NCI-H510A (cell line): ENCODE measurements around the gene RBP3.
A peak's percentile ranks its signal among the peaks of the same experiment; 100 is the strongest.

Experiments
- DNase-seq: peaks from one replicate; lab custom pipeline; 2025; lab: John Stamatoyannopoulos, UW

RBP3 gene

DNA sequence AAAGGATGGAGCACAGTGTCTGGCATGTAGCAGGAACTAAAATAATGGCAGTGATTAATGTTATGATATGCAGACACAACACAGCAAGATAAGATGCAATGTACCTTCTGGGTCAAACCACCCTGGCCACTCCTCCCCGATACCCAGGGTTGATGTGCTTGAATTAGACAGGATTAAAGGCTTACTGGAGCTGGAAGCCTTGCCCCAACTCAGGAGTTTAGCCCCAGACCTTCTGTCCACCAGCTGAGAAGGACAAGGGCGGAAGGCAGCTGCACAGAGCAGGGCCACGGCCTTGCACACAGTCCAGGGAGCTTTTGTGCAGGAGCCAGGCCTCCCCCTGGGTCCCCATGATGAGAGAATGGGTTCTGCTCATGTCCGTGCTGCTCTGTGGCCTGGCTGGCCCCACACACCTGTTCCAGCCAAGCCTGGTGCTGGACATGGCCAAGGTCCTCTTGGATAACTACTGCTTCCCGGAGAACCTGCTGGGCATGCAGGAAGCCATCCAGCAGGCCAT lies at the start of gene RBP3:
Gene RBP3, plus strand, starts transcription at position 226 of the 514 bp plus-strand sequence. Its CDS starts 122 bp downstream, at position 348.
- DNase-seq: no peak

DNA sequence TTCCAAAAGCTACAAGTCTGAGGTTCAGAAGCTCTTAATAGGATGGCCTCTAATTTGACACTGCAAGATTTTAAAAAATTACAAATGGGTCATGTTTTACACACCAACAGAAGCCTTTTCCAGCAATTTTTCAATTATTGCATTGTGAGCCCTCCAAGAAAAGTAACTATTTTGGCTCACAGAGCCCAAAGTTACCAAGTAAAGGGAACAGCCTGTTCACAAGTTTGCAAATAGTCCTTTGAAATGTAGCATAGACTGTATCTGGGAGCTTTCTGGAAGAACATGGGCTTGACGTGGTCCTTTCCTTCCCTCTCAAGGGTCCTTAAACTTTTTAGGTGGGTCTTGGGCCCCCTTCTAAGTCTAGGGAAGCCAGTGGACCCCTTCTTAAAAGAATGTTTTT lies 49.4 kb upstream of the RBP3 start:
- no peak for DNase-seq

DNA sequence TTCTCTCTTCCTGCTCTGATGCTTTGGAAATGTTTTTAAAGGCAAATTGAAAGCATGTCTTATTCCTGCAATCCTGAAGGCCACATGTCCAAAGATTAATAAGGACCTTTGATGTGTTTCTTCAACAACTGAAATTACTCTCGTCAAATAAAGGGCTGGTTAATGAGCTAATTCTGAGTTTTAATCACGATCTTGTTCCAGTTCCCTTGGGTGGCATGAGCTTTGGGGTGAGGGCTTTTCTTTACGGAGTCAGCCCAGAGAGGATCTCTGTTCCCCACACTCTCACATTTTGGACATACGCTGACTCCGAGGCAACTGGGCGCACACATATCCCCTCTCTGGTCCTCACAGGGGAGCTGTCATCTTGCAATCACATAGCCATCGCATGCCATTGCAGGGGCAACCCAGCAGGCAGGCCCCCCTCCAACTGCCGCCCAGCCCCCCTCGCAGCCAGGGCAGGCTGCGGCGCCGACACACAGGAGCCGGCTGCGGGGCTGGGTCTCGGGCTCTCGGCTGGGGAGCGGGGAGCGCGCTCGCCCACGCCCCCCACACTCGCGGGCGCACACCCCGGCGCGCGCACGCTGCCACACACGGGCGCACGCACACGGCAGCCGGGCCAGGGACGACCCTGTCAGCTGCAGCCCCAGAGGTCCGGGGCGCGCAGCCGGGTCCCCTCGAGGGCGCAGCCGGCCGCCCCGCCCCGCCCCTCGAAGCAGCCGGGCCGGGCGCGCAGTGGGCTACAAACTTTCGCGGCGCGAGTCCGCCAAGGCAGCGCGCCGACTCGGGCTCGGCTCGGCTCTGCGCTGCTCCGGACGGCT lies 48.3 kb upstream of the RBP3 start, which contains the start of gene GDF10:
Gene GDF10, plus strand, starts transcription at position 587 of the 818 bp plus-strand sequence. CDS start 455 bp downstream, outside the sequence.
- DNase-seq: no peak

DNA sequence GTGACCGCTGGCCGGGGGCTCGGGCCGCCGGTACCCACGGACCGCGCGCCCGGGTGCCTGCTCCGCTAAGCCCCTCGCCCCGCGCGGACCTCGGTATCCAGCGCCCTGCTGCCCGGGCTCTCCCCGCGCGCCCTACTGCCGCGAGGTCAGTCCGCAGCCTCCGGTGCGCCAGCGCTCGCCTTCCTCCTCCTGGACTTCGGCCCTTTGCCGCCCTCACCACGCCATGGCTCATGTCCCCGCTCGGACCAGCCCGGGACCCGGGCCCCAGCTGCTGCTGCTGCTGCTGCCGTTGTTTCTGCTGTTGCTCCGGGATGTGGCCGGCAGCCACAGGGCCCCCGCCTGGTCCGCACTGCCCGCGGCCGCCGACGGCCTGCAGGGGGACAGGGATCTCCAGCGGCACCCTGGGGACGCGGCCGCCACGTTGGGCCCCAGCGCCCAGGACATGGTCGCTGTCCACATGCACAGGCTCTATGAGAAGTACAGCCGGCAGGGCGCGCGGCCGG lies 47.7 kb upstream of the RBP3 start:
- DNase-seq: no peak

DNA sequence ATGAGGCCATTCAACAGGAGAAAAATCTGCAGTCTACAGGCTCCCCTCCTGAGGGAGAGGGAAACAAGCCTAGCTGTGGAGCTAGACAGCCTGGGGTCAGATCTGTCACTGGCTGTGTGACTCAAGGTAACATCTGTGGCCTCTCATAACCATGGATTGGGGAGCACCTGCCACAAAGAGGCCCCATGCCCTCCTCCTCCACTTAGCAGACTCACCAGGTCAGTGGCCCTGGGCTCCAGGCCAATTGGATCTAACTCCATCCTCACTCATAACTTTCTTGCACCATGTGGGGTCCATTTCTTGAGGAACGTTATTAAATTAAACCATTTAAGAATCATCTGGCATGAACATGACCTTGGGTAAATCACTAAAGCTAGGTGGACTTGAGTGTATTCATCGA lies 46.3 kb upstream of the RBP3 start:
- DNase-seq: no peak

DNA sequence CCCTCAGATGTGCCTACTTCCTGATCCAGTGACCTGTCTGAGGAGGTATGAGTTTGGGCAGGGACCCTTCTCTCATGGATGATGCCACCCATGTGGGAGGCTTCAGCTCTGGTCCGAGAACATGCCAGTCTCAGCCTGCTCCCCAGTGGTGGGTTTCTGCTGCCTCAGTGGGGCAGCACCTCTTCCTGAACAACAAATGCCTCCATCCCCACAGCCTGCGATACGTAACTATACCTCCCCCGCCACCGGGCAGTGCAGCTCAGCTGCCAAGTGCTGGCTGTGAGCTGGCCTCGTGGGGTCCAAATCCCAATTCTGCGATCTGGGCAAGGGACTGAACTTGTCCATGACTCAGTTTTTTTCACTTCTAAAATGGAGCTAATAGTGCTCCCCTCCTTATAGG lies 45.1 kb upstream of the RBP3 start:
- no peak for DNase-seq

DNA sequence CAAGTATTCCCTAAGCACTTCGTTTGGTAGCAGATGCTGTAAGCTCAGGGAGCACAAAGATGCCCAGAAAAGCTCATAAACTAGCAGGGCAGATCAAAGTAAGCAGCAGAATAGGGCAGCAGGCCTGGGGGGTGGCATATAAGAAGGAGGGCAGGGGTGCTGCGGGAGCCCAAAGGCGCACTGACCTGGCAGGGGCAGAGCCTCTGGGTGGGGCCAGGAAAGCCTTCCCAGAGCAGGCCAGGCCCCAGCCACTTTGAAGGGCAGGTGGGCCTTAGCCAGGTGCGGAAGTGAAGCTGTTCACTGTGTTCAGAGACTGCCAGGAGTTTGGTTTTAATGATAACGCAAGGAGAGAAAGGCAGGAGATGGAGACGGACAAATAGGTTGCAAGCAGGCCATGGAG lies 44.3 kb upstream of the RBP3 start:
- no peak for DNase-seq

DNA sequence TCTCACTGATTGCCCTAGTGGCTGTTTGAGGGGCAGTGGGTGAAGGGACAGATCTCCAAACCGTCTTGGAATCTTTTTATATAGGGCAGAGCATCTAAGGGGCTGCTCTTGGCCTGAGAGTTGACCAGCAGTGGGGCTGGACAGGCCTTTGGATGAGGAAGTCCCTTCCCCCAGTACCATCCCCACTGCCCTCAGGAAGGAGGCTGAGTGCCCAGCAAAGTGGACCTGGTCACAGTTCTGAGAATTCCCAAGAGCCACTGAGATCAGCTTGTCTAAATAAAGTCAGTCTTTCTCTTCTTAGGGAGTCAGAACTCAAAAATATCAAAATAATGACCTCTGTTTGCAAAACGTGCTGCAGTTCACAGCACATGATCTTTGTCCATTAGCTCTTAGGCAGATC lies 42.6 kb upstream of the RBP3 start:
- DNase-seq: no peak

DNA sequence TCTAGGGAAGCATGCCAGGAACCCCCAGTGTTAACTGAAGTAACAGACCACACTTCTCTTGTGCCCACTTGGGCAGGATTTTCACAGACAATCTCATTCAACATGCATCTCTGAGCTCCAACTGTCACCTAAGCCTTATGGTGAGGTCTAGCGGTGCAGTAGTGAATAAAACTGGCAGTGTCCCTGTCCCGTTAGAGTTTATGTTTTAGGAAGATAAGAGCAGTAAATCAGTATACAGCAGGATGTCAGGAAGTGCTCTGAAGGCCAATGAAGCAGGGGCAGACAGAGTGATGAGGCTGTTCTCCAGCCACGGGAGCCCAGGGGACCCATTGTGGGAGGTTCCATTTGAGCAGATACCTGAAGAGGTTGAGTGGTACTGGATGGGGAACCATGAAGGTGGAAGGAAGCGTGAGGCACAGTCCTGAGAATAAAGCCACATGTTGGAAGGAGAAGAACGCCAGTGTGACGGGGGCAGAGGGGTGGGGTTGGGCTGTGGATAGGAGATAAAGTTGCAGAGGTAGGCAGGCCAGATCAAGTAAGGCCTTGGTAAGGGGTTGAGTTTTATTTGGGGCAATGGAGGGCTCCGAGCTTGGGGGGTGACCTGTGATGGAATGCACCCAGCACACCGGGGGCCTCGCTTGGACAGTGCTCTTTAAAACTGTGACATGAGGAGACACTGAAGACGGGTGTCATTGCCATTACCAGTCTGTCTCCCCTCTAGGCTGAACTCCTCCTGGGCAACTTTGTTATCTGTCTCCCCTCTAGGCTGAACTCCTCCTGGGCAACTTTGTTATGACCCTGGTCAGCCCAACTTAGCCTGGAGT lies 41.6 kb upstream of the RBP3 start:
- no peak for DNase-seq

DNA sequence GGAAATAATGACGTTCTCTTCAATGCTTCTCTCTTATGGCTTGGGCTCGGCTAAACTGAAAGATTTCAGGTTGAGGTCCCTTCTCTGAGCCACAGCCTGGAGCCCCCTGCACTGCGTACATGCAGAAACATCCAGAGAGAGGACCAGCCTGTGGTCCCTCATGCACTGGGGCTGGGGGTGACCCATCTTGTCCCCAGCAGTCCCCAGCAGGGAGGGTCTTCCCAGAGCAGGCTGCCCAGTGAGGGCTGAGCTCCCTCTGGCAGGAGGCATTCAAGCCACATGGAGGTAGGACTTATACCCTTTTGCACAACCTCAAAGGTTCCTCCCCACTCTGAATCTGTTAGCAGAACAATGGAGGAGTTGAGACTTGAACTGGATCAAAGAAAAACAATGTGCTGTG lies 40.8 kb upstream of the RBP3 start:
- no peak for DNase-seq

DNA sequence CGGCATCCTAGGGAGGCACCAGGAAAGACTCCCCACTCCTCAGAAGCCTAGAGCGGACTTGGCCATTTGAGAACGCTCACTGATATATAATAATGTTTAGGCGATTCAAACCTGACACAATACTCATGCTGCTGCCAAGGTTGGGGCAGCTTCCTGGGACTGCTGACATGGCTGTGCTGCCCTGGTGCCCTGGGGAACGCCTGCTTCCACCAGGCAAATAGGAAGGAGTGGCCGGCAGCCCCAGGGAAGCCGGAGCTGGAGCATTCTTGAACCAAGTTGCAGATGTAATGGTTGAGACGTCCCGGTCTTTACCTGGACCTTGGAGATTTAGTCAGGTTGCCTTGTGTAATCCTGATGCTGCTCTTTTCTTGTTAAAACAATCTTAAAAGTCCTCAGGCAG lies 39.4 kb upstream of the RBP3 start:
- no peak for DNase-seq

DNA sequence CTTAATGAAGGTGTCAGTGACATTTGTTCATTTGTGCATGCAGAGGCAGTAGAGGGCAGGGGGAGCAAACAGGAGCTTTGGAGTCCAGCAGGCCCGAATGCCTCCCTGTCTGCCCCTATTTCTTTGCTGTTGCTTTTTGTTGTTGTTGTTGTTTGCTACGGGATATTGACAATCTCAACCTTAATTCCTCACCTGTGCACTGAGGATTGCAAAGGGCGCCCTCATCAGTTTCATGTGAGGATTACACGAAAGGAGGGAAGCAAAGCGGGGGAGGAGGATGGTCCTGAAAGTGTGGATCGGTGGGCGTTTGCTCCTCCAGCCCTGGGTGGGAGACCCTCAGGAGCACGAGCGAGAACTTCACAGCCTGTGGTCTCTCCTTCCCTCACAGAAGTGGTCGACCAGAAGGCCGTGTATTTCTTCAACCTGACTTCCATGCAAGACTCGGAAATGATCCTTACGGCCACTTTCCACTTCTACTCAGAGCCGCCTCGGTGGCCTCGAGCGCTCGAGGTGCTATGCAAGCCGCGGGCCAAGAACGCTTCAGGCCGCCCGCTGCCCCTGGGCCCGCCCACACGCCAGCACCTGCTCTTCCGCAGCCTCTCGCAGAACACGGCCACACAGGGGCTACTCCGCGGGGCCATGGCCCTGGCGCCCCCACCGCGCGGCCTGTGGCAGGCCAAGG lies 38.6 kb upstream of the RBP3 start:
- DNase-seq: no peak

DNA sequence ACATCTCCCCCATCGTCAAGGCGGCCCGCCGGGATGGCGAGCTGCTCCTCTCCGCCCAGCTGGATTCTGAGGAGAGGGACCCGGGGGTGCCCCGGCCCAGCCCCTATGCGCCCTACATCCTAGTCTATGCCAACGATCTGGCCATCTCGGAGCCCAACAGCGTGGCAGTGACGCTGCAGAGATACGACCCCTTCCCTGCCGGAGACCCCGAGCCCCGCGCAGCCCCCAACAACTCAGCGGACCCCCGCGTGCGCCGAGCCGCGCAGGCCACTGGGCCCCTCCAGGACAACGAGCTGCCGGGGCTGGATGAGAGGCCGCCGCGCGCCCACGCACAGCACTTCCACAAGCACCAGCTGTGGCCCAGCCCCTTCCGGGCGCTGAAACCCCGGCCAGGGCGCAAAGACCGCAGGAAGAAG lies 38.1 kb upstream of the RBP3 start:
- no peak for DNase-seq

DNA sequence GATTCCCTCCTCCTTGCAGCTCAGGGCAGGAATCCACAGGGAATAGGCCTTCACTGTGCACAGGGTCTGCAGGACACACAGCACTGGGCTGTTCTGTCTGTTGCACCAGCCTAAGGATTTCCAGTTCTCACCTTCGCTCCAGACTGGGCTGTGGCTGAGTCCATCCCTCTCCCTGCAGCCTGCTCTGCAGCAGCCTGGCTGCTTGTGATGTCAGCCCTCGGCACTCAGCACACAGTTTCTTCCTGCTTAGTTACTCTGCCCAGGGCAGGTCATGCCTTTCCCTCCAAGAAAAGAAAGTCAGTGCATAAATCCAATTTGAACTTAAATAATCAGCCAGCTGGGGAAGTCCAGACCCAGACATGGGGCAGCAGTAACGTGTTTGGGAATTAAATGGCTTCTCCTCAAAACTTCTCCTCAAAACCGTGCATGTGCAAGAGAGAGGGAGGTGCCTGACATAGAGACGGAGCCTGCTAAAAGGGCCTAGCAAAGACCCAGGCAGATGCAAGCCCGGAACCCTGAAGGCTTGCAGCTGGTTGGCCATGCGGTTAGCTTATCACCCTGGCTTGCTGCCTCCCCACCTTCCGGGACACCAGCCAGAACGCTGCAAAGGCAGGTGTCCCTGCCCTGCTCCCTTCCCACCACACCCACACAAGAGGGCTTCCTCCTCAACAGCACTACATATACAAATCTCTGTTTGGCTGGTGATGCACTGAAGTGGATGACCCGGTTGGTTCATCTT lies 36.8 kb upstream of the RBP3 start:
- DNase-seq: peak; percentile 2

DNA sequence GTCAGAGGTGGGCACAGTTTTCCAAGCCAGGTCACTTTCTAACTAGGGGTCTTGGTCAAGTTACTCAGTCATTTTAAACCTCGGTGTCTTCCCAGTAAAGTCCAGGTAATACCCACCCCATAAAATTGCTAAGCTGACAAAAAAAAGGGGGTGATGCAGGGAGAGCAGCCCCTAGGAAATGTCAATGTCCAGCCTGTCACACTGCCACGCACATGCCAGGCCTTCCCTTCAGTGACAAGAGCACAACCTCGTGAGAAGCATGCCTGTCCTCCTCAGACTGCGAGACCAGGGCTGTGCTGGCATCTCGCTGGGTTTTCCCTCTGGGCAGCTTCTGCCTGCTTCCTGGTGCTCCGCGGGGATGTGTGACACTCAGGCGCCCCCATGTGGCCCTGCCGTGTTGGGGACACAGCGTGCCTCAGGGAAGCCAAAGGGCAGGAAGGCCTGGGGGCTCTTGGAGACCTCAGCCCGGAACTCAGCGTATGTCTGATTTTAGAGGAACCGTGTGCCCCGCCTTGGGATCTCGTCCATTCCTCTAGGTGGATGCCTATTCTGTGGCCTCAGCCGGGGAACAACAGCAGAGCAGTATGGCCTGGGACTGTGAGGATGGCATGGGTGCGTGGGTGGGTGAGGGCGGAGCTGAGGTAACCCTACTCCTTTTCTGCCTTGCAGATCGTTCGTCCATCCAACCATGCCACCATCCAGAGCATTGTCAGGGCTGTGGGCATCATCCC lies 36.1 kb upstream of the RBP3 start:
- DNase-seq: peak; percentile 28

DNA sequence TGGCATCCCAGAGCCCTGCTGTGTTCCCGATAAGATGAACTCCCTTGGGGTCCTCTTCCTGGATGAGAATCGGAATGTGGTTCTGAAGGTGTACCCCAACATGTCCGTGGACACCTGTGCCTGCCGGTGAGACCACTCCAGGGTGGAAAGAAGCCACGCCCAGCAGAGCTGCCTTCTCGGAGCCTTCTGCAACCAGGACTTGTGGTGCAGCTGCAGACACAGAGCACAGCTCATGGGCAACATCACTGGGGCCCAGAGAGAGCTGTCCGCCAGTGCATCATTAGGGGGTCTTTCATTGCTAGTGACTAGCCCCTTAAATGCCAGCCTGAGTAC lies 35.5 kb upstream of the RBP3 start:
- DNase-seq: no peak

DNA sequence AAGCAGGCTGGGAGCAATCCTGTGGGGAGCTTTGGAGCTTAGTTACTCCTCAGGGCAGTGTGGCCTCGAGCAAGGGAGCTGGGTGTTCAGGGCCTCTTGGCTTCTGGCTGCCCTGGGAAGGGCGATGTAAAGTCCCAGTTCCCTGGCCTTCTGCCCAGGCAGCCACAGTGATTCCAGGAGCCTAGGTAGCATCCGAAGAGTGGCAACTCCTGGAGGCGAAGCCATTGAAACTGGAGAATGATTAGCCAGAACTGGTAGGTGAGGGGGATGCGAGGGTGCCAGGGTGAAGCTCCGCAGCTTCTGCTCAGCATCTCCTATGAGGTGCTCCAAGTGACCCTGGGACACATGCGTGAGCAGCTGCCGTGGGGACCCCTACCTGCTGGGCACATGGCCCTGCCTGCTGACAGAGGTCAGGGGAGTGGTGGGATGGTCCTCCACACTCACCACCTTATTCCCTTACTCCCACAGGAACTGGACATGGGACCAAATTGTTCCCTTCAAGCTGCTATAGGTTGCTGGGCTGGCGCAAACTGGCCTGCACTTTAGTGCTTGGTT lies 33.7 kb upstream of the RBP3 start:
- DNase-seq: no peak

DNA sequence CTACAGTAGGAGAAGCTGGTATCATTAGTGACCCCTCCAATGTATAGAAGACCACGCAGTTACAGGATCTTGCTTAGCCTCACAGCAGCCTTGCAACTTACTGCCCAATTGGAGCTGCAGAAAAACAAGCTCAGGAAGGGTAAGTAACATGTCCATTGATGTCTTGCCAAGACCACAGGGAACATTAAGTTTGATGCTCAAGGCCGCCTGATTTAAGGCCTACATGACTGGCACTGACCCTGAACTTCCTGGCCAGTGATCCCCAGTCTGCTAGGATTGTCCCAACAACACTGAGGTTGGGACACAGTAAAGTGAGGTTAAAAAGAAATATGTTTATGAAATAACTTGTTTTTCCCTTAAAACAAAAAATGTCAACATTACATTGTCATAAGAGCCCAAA lies 32.7 kb upstream of the RBP3 start:
- DNase-seq: no peak

DNA sequence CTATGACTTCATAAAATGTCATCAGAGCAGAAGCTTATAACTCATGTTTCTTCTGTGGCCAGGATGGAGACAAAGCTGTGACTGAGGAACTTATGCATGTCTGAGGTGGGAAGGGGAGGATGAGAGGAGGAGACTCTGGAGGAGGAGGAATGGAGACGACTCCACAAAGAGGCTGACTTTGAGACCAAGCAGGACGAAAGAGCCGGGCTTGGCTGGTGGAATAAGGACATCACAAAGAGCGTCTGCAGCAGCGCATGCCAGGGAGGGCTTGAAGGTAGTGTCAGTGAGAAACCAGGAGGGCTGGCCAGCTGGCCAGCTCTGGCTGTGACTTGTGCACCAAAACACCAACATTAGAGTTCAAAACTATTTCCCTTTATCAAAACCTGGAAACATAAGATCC lies 32.0 kb upstream of the RBP3 start:
- DNase-seq: no peak

DNA sequence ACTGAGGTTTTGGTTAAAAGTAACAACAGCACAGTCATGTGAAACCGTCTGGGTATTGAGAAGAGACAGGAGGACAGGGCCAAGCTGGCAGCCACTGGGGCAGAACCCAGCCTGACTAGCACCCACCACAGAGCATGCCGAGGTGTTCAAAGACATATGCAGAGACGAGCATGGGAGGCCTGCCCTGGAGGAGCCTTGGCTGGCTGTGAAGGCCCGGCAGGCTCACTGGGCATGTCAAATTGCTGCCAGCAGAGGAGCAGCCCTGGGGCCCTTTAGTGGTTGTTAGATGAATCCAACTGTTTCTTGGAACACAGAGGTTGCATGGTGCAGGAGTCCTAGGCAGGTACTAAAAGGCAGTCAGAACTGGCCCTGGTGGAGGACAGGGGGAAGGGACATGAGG lies 30.9 kb upstream of the RBP3 start:
- DNase-seq: no peak

DNA sequence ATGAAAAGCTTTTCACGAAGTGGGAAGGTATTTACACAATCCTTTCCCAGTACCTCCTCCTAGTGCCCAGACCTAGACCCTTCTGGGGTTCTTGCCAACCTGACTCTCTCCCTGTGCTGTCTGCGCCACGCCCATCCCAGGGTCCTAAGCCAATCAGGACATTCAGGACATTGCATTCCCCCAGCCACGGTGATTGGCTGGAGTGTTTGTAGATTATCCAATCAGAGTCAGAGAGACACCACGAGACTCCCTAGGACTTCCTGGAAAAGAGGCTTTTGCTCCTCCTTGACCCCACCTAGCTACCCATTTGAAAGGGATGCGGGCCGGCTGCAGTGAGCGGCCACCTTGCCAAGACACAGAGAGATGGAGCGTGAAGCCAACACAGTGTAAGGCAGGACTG lies 29.5 kb upstream of the RBP3 start:
- DNase-seq: no peak
